Renal cortical epithelial cell (primary cell): ENCODE data around the gene PAMR1. TPM values are rescaled to one million over a fixed set of nuclear protein-coding genes. Genes with fewer than 3 reads are reported as not detected.
A peak's percentile ranks its signal among the peaks of the same experiment; 100 is the strongest.
"Not testable (repeated sequence)": the region's sequence is repeated elsewhere in the genome, so short reads cannot be mapped to it uniquely, and the experiment has no call there.

Experiments
- DNase-seq: peaks from one replicate; pipeline ENCODE4 v3.0.0-alpha.2; 2011; ENCODE audit warnings: low read depth
- total RNA-seq: library from RNA; depleted of rRNA; stranded (reverse); fragments of >200 nt; gene quantifications from 2 replicates; pipeline ENCODE4 v1.2.3, GENCODE V29; 2014

PAMR1 gene
- 0.52 and 1.8 TPM in 2 replicates for total RNA-seq

DNA sequence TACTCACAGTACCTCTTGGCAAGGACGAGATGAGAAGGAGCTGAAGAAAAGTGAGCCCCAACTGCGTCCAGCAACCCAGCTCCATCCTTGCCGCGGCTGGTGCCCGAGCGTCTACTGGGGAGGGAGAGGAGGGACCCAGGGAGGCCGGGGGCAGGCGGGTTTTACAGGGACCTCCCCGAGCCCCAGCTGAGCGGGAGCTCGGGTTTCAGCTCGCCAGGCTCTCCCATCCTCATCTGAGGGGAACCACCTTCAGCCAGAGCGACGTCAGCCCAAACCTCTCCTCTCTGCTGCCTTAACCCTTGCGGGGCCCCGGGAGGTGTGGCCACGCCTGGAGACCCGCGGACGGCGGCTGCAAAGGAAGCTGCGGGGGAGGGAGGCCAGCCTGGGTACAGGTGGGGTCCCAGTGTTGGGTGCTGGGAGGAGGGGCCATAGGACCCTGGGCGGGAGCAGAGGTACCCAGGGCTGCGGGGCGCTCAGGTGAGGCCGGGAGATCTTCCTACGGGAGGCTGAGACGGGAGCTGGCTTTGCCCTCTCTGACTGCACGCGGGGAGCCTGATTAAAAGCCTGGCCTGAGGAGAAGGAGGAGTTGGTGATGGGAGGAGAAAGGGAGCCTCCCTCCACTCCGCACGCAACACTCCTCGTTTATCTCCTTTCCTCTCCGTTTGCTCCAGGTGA lies at the start of gene PAMR1:
Gene PAMR1 (minus strand): TSS at position 116 of the 675 bp plus-strand sequence. CDS start 31 bp downstream, at position 85.
- no peak for DNase-seq

GRCh38 chr11:35571696-35572095 lies 46.3 kb upstream of the PAMR1 start:
- no peak for DNase-seq

GRCh38 chr11:35567737-35568465 lies 42.5 kb upstream of the PAMR1 start:
- DNase-seq = peak; percentile 4

DNA sequence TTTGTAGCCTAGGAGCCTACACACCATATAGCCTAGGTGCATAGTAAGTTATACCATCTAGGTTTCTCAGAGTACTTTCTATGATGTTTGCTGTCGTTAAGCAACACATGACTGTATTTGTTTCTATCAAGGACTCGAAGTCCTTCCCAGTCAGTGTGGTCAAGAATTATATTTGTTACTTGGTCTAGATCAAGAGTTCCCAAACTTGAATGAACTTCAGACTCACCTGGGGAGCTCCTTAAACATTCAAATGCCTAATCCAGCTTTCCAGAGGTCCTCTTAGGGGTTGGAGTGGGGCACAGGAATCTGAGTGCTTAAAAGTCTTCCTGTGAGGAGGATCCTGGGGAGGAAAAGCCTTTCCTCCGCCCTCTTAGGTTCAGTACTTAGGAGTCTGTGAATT lies 41.5 kb upstream of the PAMR1 start:
- no peak for DNase-seq

GRCh38 chr11:35566181-35566580 lies 40.8 kb upstream of the PAMR1 start:
- DNase-seq = no peak

- no peak for DNase-seq
Observed at GRCh38 chr11:35564245-35564595, 38.8 kb upstream of the PAMR1 start.

DNA sequence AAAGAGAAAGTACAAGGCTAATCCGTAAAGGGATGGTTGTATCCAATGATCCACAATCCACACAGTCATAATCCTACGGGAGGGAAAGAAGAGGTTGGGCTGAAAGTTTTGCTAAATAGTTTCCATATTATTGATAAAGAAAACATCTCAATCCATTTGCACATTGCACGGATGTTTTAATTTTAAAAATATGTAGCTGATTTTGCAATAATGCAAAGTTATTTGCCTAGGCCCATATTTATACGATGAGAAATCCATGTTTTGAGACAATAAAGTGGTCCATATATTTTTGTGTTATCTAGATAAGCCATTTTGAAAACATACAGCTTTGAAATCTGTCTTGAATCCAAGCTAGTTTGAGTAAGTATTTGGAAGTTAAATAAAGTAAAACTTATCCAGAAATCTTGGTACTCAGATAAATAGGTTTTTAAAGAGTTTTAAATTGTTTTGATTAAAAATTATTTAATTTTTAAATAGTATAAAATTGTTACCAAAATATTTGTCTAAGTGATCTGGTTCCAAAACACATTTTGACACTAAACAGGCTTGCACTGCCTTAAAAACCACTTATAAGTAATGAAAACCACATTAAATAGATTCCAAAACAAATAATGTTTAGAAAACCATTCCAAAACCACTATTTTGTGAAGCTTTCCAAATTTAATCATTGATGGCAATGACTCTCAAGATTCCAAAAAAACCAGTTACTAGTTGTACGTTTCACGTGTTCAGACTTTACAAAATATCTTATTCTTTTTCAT lies 38.2 kb upstream of the PAMR1 start:
- no peak for DNase-seq

DNA sequence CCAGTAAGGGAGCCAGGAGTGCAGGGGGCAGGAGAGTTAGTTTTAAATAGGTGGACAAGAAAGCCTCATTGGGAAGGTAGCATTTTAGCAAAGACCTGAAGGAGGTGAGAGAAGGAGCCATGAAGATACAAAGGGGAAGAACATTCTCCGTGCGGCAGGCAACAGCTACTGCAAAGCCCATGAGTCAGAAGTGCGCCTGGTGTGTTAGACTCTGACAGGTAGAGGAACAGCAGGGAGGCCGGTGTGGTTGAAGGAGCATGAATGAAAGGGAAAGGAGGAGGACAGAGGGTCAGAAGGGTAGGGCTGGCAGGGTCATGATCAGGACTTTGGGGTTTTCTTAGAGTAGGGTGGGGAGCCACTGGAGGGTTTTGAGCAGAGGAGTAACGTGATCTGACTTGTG lies 34.5 kb upstream of the PAMR1 start:
- no peak for DNase-seq

DNA sequence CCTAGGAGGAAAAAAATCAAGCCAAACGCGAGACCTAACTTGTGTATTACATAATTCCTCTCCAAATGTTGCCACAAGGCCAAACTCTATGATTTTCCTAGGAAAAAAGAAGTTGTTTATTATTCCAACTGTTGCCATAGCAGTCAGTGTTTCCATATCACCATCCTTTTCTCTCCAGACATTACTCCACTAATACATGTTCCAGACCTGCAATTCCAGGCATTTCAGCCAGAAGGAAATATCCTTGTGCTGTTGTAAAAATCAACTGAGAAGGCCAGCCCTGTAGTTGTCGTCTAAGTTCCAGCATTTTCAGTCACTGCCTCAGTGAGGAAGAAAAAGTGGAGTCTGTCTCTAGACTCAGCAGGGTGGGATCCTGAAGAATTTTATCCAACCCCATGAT lies 33.1 kb upstream of the PAMR1 start:
- DNase-seq = no peak

DNA sequence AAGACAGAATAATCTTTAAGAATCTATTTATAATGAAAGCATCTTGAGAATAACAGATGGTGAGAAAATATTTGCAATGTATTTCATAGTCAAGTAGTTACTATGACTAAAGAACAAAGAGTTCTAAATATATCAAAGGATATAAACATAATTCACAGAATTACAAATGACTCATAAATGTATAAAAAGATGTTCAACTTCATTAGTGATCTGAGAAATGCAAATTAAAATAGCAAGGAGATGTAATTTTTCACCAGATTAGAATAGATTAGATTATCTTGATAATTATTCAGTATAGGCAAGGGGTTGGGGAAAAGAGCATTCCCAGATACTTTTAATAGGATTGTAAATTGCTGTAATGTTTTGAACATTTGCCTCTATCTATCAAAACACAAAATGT lies 30.1 kb upstream of the PAMR1 start:
- DNase-seq = no peak

- DNase-seq = no peak
Observed at GRCh38 chr11:35554491-35555437, 29.3 kb upstream of the PAMR1 start.

GRCh38 chr11:35553831-35554230 lies 28.4 kb upstream of the PAMR1 start:
- DNase-seq = no peak

- DNase-seq = no peak
Observed at GRCh38 chr11:35553021-35553420, 27.6 kb upstream of the PAMR1 start.

GRCh38 chr11:35552616-35553015 lies 27.2 kb upstream of the PAMR1 start:
- DNase-seq = no peak

- no peak for DNase-seq
Observed at GRCh38 chr11:35550374-35551036, 25.1 kb upstream of the PAMR1 start.

GRCh38 chr11:35549787-35550186 lies 24.4 kb upstream of the PAMR1 start:
- DNase-seq = peak; percentile 61

DNA sequence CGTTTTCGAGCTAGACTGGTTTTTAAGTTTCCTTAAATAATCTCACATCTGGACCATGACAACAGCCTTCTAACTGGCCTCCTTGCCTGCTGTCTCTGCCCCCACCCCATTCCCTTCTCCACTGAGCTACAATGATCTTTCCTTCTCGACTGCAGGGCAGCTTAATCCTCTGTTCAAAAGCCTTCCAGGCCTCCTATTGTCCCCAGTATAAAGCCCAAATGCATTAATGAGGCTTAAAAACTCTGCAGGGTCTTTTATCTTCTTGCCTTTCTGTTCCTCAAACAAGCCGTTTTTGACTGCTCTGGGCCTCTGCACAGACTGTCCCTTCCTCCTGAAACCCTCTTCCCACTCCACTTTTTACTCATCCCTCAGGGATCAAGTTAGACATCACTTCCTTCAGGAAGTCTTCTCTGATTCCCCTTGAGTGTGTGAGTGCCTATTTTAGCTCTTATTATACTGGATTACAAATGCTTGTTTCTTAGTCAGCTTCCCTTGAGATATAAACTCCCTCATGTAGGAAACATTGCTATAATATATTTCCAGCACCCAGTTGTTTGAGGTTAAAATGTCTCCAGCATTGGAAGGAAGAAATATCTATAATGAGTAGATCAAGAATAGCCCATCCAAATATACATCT lies 23.6 kb upstream of the PAMR1 start:
- DNase-seq = no peak

DNA sequence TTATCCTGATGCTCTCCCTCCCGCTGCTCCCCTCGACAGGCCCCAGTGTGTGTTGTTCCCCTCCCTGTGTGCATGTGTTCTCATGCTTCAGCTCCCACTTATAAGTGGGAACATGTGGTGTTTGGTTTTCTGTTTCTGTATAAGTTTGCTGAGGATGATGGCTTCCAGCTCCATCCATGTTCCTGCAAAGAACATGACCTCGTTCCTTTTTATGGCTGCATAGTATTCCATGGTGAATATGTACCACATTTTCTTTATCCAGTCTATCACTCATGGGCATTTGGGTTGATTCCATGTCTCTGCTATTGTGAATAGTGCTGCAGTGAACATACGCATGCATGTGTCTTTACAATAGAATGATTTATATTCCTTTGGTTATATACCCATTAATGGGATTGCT lies 22.6 kb upstream of the PAMR1 start:
- not testable (repeated sequence) for DNase-seq

GRCh38 chr11:35546317-35546716 lies 20.9 kb upstream of the PAMR1 start:
- no peak for DNase-seq

- no peak for DNase-seq
Observed at GRCh38 chr11:35545391-35546003, 20.1 kb upstream of the PAMR1 start.
